SU-DHL-6 (cell line): Measurements from ENCODE around the gene PARPBP.

Source experiments
- CTCF ChIP-seq: fragments of 200-600 bp; sonication (generic); IDR thresholded peaks from one replicate; pipeline ENCODE4 v1.5.1; 2017; ENCODE audit warnings: antibody characterized with exemption, mild to moderate bottlenecking, low read length, moderate library complexity; ENCODE audit not compliant: insufficient read depth, poor library complexity, severe bottlenecking
- EZH2phosphoT487 ChIP-seq: fragments of 200-600 bp; sonication (generic), shearing (Covaris generic); conservative IDR thresholded peaks from 2 replicates; pipeline ENCODE4 v1.6.1; 2018; ENCODE audit warnings: mild to moderate bottlenecking, antibody characterized with exemption, low read length, moderate library complexity, mixed read lengths

- TF ChIP-seq CTCF (peak; percentile 71), EZH2phosphoT487 (no peak)
Observed at GRCh38 chr12:102169922-102170621, 50.1 kb downstream of the PARPBP start.
